NCI-H2107 treated with DMSO at 0.1 percent for 48 hours (cell line): ENCODE measurements around the gene PTCD1.
A peak's percentile ranks its signal among the peaks of the same experiment; 100 is the strongest.
"Not testable (repeated sequence)": the region's sequence is repeated elsewhere in the genome, so short reads cannot be mapped to it uniquely, and the experiment has no call there.

Experiments used
- DNase-seq: peaks from one replicate; lab custom pipeline; 2025; ENCODE audit not compliant: unreplicated experiment; lab: John Stamatoyannopoulos, UW

Gene PTCD1

GRCh38 chr7:99449326-99449725 lies 10.7 kb upstream of the PTCD1 start:
- no peak for DNase-seq

- no peak for DNase-seq
These were observed 10.3 kb upstream of the PTCD1 start for GRCh38 chr7:99448855-99449254.

- DNase-seq: no peak
These were observed 9.3 kb upstream of the PTCD1 start for GRCh38 chr7:99447943-99448342.

GRCh38 chr7:99446096-99446495 lies 7.5 kb upstream of the PTCD1 start:
- DNase-seq: no peak

- DNase-seq: no peak
These were observed 1.6 kb upstream of the PTCD1 start for GRCh38 chr7:99440195-99440594.

- DNase-seq: peak; percentile 15
These were observed 539 bp downstream of the PTCD1 start for GRCh38 chr7:99437946-99438572.

DNA sequence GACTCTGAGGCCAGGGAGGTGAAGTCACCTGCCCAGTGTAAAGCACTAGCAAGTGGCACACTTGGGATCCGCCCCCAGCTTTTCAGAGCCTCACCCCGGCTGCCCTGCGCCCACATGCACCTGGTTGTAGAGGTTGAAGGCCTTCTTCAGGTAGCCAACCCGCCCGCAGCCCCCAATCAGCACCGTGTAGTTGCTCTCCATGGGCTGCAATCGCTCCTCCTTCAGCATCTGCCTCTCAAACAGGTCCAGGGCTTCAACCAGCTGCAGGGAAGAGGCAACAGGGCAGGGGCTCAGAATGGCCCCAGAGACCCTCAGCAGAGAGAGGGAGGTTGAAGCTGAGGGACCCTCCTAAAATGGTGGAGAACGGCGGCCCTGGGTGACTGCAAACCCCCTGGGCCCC lies 5.4 kb downstream of the PTCD1 start:
- no peak for DNase-seq

DNA sequence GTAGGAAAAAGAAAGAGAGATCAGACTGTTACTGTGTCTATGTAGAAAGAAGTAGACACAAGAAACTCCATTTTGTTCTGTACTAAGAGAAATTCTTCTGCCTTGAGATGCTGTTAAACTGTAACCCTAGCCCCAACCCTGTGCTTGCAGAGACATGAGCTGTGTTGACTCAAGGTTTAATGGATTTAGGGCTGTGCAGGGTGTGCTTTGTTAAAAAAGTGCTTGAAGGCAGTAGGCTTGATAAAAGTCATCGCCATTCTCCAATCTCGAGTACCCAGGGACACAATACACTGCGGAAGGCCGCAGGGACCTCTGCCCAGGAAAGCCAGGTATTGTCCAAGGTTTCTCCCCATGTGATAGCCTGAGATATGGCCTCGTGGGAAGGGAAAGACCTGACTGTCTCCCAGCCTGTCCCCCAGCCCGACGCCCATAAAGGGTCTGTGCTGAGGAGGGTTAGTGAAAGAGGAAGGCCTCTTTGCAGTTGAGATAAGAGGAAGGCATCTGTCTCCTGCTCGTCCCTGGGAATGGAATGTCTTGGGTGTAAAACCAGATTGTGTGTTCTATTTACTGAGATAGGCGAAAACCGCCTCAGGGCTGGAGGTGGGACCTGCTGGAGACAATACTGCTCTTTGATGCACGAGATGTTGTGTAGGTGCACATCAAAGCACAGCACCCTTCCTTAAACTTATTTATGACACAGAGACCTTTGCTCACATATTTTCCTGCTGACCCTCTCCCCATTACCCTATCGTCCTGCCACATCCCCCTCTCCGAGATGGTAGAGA lies 6.7 kb downstream of the PTCD1 start:
- not testable (repeated sequence) for DNase-seq

GRCh38 chr7:99429756-99430155 lies 8.8 kb downstream of the PTCD1 start:
- no peak for DNase-seq

DNA sequence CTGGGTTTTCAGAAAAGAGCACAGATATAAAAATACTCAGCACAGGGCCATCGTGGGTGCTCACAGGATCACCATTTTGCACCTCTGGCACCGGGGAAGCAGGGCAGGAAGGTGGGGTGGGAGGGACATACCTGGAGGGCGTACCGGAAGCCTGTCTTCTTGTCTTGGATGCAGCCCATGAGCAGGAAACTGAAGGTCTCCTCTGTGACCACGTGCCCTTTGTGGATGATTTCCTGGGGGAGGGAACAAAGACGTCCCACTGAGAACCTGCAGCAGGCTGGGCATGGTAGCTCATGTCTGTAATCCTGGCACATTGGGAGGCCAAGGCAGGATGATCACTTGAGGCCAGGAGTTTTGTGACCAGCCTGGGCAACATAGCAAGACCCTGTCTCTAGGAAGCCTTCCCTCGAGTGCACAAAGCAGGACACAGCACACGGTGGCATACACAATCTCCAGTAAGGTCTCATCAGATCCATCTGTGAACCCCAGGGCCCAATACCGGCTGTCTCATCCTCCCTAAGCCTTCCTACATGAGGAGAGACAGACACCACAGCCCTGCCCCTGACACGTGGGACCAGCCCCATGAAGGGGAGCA lies 9.5 kb downstream of the PTCD1 start:
- DNase-seq: no peak

DNA sequence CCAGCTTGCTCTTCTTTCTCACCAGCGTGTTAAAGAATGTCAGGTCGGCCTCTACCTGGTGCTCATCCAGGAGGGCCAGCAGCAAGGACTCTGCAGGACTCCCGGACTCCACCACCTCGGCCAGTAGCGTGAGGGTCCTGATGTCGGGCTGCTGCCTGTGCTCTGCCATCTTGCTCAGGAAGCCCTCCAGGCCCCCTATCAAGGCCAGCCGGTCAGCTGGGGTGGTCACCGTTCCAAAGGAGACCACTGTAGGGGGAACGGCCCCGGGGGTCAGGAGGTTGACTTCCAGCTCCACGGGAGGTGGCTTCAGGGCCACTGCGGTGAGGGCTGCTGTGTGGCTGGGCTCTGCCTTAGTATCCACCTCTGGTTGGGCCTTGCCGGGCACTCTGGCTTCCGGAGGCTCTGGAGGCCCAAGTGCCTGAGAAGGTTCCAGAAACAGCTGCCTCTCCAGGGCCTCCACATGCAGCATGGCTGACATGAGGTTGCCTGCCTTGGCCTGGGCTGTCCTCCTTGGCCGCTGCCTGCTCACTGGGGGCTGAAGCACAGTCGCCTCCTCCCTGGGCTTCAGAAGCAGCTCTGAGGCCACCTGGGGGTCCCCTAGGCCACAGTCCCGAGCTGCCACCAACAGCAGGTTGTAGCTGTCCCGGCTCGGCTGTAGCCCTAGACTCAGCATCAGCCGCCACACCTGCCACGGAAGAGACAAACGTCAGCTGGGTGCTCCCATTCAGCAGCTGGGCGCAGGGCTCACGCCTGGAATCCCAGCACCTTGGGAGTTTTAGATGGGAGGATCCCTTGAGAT lies 13.5 kb downstream of the PTCD1 start:
- no peak for DNase-seq

DNA sequence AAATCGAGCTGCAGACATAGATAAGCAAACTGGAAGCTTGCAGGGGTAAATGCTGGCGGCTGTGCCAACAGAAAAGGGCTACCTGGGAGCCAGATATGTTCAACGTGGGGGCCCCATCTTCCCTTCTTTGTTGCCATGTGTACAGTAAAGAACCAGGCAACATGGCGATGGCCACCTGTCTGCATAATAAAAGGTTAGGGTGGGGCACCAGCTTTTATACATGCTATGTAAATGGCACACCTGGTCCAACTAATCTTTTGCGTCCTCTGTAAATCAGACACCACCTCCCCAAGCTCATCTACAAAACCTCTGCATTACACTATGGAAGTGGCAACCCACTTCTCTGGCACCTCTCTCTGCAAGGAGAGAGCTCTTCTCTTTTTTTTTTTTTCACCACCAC lies 16.0 kb downstream of the PTCD1 start:
- peak; percentile 86 for DNase-seq

- peak; percentile 60 for DNase-seq
These were observed 16.4 kb downstream of the PTCD1 start for GRCh38 chr7:99422186-99422585.

DNA sequence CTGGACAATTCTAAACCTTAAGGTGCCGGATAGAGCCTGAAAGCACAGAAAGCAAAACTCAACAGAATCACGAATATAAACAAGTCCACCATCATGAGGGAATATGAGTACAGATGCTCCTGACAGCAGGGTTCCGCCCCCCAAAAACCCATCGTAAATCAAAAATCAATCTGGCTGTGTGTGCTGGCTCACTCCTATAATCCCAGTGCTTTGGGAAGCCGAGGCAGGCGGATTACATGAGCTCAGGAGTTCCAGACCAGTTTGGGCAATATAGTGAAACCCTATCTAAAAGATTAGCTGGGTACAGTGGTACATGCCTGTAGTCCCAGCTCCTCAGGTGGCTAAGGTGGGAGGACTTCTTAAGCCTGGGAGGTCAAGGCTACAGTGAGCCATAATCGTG lies 17.6 kb downstream of the PTCD1 start:
- DNase-seq: no peak

- no peak for DNase-seq
These were observed 18.4 kb downstream of the PTCD1 start for GRCh38 chr7:99420213-99420612.

GRCh38 chr7:99419323-99420021 lies 19.1 kb downstream of the PTCD1 start:
- no peak for DNase-seq

GRCh38 chr7:99418260-99418659 lies 20.3 kb downstream of the PTCD1 start:
- DNase-seq: no peak

DNA sequence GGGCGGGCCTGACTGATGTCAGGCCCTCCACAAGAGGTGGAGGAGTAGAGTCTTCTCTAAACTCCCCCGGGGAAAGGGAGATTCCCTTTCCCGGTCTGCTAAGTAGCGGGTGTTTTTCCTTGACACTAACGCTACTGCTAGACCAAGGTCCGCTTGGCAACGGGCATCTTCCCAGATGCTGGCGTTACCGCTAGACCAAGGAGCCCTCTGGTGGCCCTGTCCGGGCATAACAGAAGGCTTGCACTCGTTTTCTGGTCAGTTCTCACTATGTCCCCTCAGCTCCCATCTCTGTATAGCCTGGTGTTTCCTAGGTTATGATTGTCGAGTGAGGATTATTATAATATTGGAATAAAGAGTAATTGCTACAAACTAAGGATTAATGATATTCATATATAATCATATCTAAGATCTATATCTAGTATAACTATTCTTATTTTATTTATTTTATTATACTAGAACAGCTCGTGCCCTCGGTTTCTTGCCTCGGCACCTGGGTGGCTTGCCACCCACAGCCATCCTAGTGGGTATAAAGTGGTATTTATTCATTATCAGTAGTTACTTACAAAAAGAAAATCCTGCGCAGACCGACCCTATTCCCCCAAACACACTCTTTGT lies 23.0 kb downstream of the PTCD1 start:
- not testable (repeated sequence) for DNase-seq

DNA sequence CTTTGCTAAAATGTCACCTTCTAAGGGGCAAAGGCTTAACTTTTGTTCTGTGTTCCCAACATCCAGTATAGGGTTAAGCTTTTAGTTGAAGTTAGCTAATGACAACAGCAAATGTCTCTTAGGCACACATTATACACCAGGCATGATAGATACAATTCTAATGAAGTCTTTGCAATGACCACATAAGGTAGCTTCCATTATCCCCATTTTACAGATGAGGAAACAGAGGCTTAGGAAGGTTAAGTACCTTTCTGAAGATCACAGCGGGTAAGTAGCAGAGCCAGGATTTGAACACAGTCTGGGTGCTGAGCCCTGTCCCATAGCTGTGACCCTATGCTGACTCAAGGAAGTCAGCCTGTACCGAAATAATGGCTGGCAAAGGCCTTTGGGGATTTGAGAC lies 28.0 kb downstream of the PTCD1 start:
- DNase-seq: no peak

DNA sequence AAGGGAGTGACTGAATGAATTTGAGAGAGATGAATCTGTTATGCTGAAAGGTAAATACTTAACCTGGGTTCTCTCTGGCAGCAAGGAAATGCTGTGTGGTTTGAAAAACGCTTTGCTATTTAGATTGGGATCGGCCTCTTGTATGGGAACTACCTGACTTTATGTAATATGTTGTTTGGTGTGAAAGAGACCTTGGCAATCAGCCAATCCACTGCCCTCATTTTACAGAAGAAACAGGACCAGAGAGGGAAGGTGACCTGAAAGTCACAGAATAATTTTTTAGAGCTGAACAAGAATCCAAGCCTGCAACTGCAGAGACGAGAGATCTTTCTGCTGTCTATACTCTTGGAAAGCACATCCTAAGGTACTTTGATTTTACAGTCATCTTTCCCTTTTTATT lies 28.8 kb downstream of the PTCD1 start:
- no peak for DNase-seq

DNA sequence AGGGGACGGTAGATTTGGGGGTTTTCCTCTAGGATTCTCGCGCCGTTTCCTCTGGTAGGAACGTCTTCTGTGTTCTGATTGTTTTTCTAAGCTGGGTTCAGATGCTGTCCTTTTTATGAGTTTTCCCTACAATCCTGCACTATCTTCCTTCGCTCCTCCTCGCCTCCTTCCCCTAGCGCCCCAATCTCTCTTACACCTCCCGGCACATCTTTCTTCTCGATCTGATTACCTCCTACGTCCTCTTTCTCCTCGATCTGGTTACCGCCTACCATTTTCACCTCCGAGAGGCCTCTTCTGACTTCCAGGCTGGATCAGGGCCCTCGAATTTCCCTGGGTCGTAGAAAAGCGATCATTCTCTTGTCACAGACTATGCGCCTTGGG lies 29.4 kb downstream of the PTCD1 start:
- DNase-seq: no peak
